HEK293 (cell line): Measurements from ENCODE around the gene GLIS1.

ENCODE experiments used
- BCL11B ChIP-seq: fragments of 450-650 bp; formaldehyde crosslinking; IDR thresholded peaks from 2 replicates; pipeline ENCODE4 v1.5.1; 2016; ENCODE audit warnings: low read depth, missing biosample characterization, missing genetic modification characterization
- KLF1 ChIP-seq: fragments of 450-650 bp; formaldehyde crosslinking; IDR thresholded peaks from 2 replicates; pipeline ENCODE4 v1.5.1; 2016; ENCODE audit warnings: missing biosample characterization, missing genetic modification characterization
- ZFP69B ChIP-seq: fragments of 450-650 bp; formaldehyde crosslinking; IDR thresholded peaks from 2 replicates; pipeline ENCODE4 v1.5.1; 2016; ENCODE audit warnings: missing biosample characterization, missing genetic modification characterization
- ZNF785 ChIP-seq: fragments of 450-650 bp; formaldehyde crosslinking; IDR thresholded peaks from 2 replicates; pipeline ENCODE4 v1.5.1; 2016; ENCODE audit warnings: missing biosample characterization, missing genetic modification characterization
- ZSCAN23 ChIP-seq: fragments of 450-650 bp; formaldehyde crosslinking; IDR thresholded peaks from 2 replicates; pipeline ENCODE4 v1.5.1; 2016; ENCODE audit warnings: missing biosample characterization, missing genetic modification characterization
- TF ChIP-seq, protein P1 (sequence below): fragments of 450-650 bp; formaldehyde crosslinking; IDR thresholded peaks from 2 replicates; pipeline ENCODE4 v1.5.1; 2016; ENCODE audit warnings: missing biosample characterization, missing genetic modification characterization

DNA sequence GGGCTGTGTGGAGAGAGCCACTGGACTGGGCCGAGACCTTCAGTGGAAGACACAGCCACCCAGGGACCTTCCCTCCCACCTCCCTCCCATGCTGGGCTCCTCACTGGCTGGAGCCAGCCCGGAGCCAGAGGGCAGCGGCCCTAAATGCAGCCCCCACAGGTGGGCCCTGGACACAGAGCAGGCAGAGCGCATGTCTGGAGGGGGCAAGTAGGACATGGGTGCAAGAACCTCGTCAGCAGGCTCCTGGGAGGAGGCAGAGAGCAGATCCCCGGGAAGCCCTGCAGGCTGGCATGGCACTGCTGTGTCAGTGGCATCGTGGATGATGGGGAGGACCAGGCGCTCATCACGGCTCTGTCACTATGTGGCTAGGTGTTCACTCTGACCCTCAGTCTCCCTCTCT lies 234.1 kb downstream of the GLIS1 start:
- TF ChIP-seq ZFP69B (tag by site-specific recombination) (no peak), ZSCAN23 (no peak), KLF1 (no peak), ZNF785 (tag by site-specific recombination) (no peak), BCL11B (no peak)
- TF ChIP-seq, protein P1, sequence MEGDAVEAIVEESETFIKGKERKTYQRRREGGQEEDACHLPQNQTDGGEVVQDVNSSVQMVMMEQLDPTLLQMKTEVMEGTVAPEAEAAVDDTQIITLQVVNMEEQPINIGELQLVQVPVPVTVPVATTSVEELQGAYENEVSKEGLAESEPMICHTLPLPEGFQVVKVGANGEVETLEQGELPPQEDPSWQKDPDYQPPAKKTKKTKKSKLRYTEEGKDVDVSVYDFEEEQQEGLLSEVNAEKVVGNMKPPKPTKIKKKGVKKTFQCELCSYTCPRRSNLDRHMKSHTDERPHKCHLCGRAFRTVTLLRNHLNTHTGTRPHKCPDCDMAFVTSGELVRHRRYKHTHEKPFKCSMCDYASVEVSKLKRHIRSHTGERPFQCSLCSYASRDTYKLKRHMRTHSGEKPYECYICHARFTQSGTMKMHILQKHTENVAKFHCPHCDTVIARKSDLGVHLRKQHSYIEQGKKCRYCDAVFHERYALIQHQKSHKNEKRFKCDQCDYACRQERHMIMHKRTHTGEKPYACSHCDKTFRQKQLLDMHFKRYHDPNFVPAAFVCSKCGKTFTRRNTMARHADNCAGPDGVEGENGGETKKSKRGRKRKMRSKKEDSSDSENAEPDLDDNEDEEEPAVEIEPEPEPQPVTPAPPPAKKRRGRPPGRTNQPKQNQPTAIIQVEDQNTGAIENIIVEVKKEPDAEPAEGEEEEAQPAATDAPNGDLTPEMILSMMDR (tag by site-specific recombination): no peak
